H7 (cell line): ENCODE data around the gene CD164L2. TPM values are rescaled to one million over a fixed set of nuclear protein-coding genes. Genes with fewer than 3 reads are reported as not detected.

ENCODE experiments used
- DNase-seq: peaks from one replicate; pipeline ENCODE4 v3.0.0; 2012
- H3K27me3 ChIP-seq: 2 replicates; pipeline ENCODE4 v1.6.0; 2011; ENCODE audit warnings: mild to moderate bottlenecking, low read length; ENCODE audit not compliant: control insufficient read depth, insufficient read depth
- H3K36me3 ChIP-seq: replicated peaks from 2 replicates; pipeline ENCODE4 v1.5.1; 2011; ENCODE audit warnings: low read length; ENCODE audit not compliant: control insufficient read depth, insufficient read depth
- H3K4me3 ChIP-seq: 2 replicates; pipeline ENCODE4 v1.5.1; 2011; ENCODE audit warnings: low read depth, mild to moderate bottlenecking, control low read depth, low read length, moderate library complexity; ENCODE audit not compliant: insufficient read depth
- total RNA-seq: library from RNA; depleted of rRNA; stranded (reverse); fragments of >200 nt; shearing (Covaris generic); gene quantifications from 2 replicates; pipeline ENCODE4 v1.2.3, GENCODE V29; 2014

Gene CD164L2
- total RNA-seq, 1 experiment from 2014 or later, result 1.7 TPM

DNA sequence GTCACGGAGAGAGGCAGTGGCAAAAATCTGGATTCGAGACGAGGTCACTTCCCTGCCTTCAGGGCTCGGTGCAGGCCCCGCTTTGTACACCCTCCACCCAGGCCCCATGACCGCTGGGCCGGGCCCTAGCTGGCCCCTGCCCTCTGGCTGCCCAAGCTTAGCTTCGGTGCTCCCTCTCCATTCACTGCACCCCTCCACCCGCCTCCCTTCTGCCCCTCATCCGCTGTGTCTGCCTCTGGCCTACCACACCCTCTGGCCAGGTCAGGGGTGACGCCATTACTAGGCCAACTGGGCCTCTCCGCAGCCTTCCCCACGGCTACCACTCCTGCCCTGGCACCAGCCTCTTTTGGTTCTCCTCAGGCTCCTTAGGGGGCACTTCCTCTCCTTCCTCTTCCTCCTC, 528 bp upstream of the CD164L2 start:
- peaks cover 14% of the 10 kb centered on the region; the same call in 1 of the 2 replicates for H3K27me3 ChIP-seq
- no peak for DNase-seq
- peak overlapping the region; percentile 27; the same call in 1 of the 2 replicates for H3K4me3 ChIP-seq

GRCh38 chr1:27381969-27382762, 967 bp downstream of the CD164L2 start:
- H3K36me3 ChIP-seq, result no peaks in the 10 kb centered on the region

More for the DNA sequence above, 528 bp upstream of the CD164L2 start:
- H3K36me3 ChIP-seq, result no peaks in the 10 kb centered on the region

GRCh38 chr1:27380766-27381733, 2.1 kb downstream of the CD164L2 start:
- Histone ChIP-seq H3K36me3 (no peaks in the 10 kb centered on the region), H3K27me3 (peaks cover 14% of the 10 kb centered on the region; the same call in 1 of the 2 replicates), H3K4me3 (no peak overlapping the region)
- no peak for DNase-seq

More at GRCh38 chr1:27381969-27382762, 967 bp downstream of the CD164L2 start:
- Histone ChIP-seq H3K27me3 (peaks cover 14% of the 10 kb centered on the region; the same call in 1 of the 2 replicates), H3K4me3 (no peak overlapping the region)
- DNase-seq, result no peak

DNA sequence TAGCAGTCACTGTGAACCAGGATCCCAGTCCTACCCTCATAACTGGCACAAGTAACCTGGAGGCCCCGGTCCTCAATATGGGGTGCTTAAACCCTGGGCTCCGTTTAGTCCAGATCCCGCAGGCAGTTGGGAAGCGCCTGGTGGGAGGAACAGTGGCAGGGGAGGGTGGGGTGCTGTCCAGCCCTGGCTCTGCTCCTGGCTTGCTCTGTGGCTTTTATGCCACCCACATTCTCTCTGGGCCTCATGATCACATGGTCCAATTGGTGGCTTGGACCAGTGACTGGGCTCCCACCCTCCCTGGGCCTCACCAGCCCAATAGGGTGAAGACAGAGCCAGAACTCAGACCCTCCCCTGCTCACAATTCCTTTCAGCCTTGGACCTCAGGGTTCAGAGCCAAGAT, 2.9 kb downstream of the CD164L2 start:
- Histone ChIP-seq H3K4me3 (no peak overlapping the region), H3K27me3 (peaks cover 14% of the 10 kb centered on the region; the same call in 1 of the 2 replicates), H3K36me3 (no peaks in the 10 kb centered on the region)
- DNase-seq, result no peak

- peaks cover 14% of the 10 kb centered on the region; the same call in 1 of the 2 replicates for H3K27me3 ChIP-seq
- H3K36me3 ChIP-seq, result no peaks in the 10 kb centered on the region
- H3K4me3 ChIP-seq, result no peak overlapping the region
- no peak for DNase-seq
These were observed 3.5 kb downstream of the CD164L2 start for GRCh38 chr1:27379564-27380122.

DNA sequence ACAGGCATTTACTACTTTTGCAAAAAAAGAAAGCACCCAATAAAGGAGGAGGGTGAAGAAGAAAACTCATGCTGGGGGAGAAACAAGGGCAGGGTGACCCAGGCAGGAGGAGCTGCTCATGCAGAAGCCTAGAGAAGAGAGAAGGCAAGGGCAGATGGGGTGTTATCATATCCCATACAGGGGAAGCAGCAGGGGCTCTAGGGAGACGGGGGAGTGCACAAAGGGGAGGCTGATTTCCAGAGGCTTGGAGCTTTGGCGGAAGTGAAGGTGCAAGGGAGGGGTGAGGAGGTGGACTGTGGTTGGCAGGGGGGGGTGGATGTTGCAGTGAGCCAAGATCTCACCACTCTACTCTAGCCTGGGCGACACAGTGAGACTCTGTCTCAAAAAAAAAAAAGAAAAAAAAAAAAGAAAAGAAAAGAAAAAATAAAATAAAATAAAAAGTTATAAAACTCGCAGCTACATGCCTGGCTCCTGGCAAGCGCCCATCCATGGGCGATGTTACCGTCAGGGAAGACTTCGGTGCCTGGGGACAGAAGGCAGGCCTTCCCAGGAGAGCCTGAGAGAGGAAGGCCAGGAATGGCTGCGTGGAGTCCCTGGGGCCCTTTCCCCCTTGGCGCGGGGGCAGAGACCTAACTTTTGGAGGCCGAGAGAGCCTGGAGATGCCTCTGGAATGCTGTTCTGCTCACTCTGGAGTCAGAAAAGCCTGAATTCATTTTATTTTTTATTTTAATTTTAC, 5.2 kb downstream of the CD164L2 start:
- DNase-seq, result no peak
- peaks cover 11% of the 10 kb centered on the region; the same call in 1 of the 2 replicates for H3K27me3 ChIP-seq
- no peaks in the 10 kb centered on the region for H3K36me3 ChIP-seq
- H3K4me3 ChIP-seq, result no peak overlapping the region

- DNase-seq, result no peak
- Histone ChIP-seq H3K4me3 (no peak within 1 kb of the TSS), H3K27me3 (no peaks in the 10 kb centered on the region), H3K36me3 (no peaks in the 10 kb centered on the region)
These were observed 8.6 kb downstream of the CD164L2 start, which contains the start of gene FCN3 for GRCh38 chr1:27374362-27375086. Gene FCN3 (minus strand): TSS chr1:27374824. CDS start chr1:27374818, 6 bp downstream.

- DNase-seq, result peak; percentile 89
- no peaks in the 10 kb centered on the region for H3K36me3 ChIP-seq
- no peak overlapping the region for H3K4me3 ChIP-seq
- no peaks in the 10 kb centered on the region; the same call in 1 of the 2 replicates for H3K27me3 ChIP-seq
These were observed 10.1 kb downstream of the CD164L2 start for GRCh38 chr1:27372808-27373690.

GRCh38 chr1:27372022-27372807, 10.9 kb downstream of the CD164L2 start:
- H3K27me3 ChIP-seq, result peaks cover 2% of the 10 kb centered on the region
- H3K36me3 ChIP-seq, result no peaks in the 10 kb centered on the region
- H3K4me3 ChIP-seq, result no peak overlapping the region
- no peak for DNase-seq

DNA sequence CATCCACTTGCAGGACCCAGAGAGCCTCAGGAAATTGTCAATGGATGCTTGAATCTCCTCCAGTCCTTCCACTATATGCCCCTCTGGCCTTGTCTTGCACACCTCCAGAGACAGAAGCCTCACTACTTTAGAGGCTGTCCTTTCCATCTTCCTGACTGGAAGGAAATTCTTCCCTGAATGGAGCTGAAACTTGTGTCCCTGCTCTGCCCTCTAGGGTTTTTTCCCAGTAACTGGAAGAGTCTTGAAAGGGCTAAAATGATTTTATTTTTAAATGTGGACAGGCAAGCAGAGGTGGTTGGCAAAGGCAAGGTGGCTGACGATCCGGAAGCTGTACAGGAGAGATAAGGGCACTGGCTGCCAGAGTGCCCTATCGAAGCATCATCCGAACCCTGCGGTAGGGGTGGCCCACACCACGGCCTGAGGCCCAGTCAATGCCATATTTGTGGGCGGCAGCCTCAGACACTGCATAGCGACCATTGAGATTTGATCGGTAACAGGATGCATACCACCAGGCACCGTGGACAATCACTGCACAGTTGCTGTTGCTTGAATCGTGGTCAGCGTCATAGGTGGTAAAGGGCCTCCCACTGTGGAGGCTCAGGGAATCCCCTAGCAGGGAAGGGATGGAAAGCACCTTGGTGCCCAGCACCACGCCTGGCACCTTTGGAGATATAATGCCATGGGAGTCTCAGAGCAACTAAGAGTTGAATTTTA, 14.1 kb downstream of the CD164L2 start:
- DNase-seq, result no peak

GRCh38 chr1:27367160-27367650, 15.9 kb downstream of the CD164L2 start:
- H3K27me3 ChIP-seq, result peaks cover 6% of the 10 kb centered on the region
- no peaks in the 10 kb centered on the region for H3K36me3 ChIP-seq
- peak overlapping the region; percentile 76 for H3K4me3 ChIP-seq
- DNase-seq, result no peak

More for the DNA sequence above, 14.1 kb downstream of the CD164L2 start:
- H3K4me3 ChIP-seq, result no peak overlapping the region
- H3K36me3 ChIP-seq, result no peaks in the 10 kb centered on the region
- peaks cover 2% of the 10 kb centered on the region for H3K27me3 ChIP-seq
